ENCODE results near the gene NQO1. TPM values are rescaled to one million over a fixed set of nuclear protein-coding genes. Genes with fewer than 3 reads are reported as not detected.

NQO1 gene
- total RNA-seq, 1 experiment from 2014 or later: 519 TPM

GRCh38 chr16:69745232-69745612, 18.9 kb upstream of the NQO1 start:
- BruUV-seq (replicated peaks): no TSS peak
- Histone ChIP-seq H3K79me2 (ENCODE audit: insufficient read depth, low read length) (peaks cover 83% of the 10 kb centered on the region), H2AFZ (ENCODE audit: low read depth, low read length, poor library complexity, severe bottlenecking) (no peak overlapping the region), H3K4me3 (replicated peaks in 1 of 2; ENCODE audit: low read depth in 1 of 2, low read length in 2 of 2) (no peak overlapping the region), H4K20me1 (ENCODE audit: insufficient read depth) (no peaks in the 10 kb centered on the region), H3K4me1 (ENCODE audit: control insufficient read depth in 1 of 2, insufficient read depth in 2 of 2, low read length in 2 of 2) (no peaks in the 10 kb centered on the region), H3K9ac (ENCODE audit: low read length) (no peak overlapping the region), H3K27ac (ENCODE audit: low read depth, low read length) (no peak overlapping the region), H3K9me3 (ENCODE audit: control insufficient read depth in 1 of 2, insufficient read depth in 1 of 2, low read depth in 1 of 2, low read length in 2 of 2) (no peaks in the 10 kb centered on the region), H3K36me3 (ENCODE audit: control insufficient read depth in 1 of 2, insufficient read depth in 2 of 2, low read length in 2 of 2) (peaks cover 66 to 87% of the 10 kb centered on the region in 2 experiments), H3K27me3 (ENCODE audit: insufficient read depth, low read length) (no peaks in the 10 kb centered on the region), H3K4me2 (ENCODE audit: low read length) (no peak overlapping the region), H3K9me2 (ENCODE audit: insufficient read depth) (no peaks in the 10 kb centered on the region)
- ATAC-seq (no peak), DNase-seq (ENCODE audit: low read depth, low spot score) (no peak)
- ChIA-PET CTCF (no interaction called here), POLR2A (interaction anchor here (1.8 kb wide), 1 partner anchor 19 kb away, joined by 5 read pairs; the partner anchor contains the start of gene NQO1), RAD21 (ENCODE audit: low non-redundant PET in 1 of 2, low total read pairs in 2 of 2, uncharacterized antibody in 2 of 2, unreplicated experiment in 2 of 2) (no interaction called here)
- no peak for TF ChIP-seq ZFX (IDR thresholded peaks at IDR 0.05)
- TF ChIP-seq YY1 (IDR thresholded peaks at IDR 0.05; ENCODE audit: extremely low read depth, insufficient replicate concordance, low read depth, low read length): no peak
- TF ChIP-seq, protein P1, sequence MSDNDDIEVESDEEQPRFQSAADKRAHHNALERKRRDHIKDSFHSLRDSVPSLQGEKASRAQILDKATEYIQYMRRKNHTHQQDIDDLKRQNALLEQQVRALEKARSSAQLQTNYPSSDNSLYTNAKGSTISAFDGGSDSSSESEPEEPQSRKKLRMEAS (IDR thresholded peaks at IDR 0.05): no peak
- TF ChIP-seq TCF7L2 (IDR thresholded peaks at IDR 0.05; ENCODE audit: borderline replicate concordance, extremely low read depth, insufficient read depth, insufficient read length): no peak
- no peak for TF ChIP-seq ZNF274 (IDR thresholded peaks at IDR 0.05; ENCODE audit: low read depth, low read length)
- TF ChIP-seq FOSL1 (IDR thresholded peaks at IDR 0.05; ENCODE audit: low read depth): no peak
- TF ChIP-seq POLR2AphosphoS5 (IDR thresholded peaks at IDR 0.05; ENCODE audit: low read depth, low read length): no peak
- TF ChIP-seq SP1 (IDR thresholded peaks at IDR 0.05; ENCODE audit: low read depth): no peak
- no peak for TF ChIP-seq RAD21 (IDR thresholded peaks at IDR 0.05; ENCODE audit: low read depth)
- TF ChIP-seq, protein P2, sequence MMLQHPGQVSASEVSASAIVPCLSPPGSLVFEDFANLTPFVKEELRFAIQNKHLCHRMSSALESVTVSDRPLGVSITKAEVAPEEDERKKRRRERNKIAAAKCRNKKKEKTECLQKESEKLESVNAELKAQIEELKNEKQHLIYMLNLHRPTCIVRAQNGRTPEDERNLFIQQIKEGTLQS (IDR thresholded peaks at IDR 0.05): no peak
- TF ChIP-seq, protein P3, sequence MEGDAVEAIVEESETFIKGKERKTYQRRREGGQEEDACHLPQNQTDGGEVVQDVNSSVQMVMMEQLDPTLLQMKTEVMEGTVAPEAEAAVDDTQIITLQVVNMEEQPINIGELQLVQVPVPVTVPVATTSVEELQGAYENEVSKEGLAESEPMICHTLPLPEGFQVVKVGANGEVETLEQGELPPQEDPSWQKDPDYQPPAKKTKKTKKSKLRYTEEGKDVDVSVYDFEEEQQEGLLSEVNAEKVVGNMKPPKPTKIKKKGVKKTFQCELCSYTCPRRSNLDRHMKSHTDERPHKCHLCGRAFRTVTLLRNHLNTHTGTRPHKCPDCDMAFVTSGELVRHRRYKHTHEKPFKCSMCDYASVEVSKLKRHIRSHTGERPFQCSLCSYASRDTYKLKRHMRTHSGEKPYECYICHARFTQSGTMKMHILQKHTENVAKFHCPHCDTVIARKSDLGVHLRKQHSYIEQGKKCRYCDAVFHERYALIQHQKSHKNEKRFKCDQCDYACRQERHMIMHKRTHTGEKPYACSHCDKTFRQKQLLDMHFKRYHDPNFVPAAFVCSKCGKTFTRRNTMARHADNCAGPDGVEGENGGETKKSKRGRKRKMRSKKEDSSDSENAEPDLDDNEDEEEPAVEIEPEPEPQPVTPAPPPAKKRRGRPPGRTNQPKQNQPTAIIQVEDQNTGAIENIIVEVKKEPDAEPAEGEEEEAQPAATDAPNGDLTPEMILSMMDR (IDR thresholded peaks at IDR 0.05 in 2 of 3, conservative IDR thresholded peaks at IDR 0.05 in 1 of 3; ENCODE audit: borderline replicate concordance in 1 of 3, insufficient read depth in 1 of 3, low read depth in 2 of 3, low read length in 2 of 3): no peak
- TF ChIP-seq EZH2 (IDR thresholded peaks at IDR 0.05): no peak
- no peak for TF ChIP-seq EZH2phosphoT487 (IDR thresholded peaks at IDR 0.05; ENCODE audit: borderline replicate concordance)
- TF ChIP-seq CBX3 (IDR thresholded peaks at IDR 0.05; ENCODE audit: low read depth): no peak
- TF ChIP-seq, protein P4, sequence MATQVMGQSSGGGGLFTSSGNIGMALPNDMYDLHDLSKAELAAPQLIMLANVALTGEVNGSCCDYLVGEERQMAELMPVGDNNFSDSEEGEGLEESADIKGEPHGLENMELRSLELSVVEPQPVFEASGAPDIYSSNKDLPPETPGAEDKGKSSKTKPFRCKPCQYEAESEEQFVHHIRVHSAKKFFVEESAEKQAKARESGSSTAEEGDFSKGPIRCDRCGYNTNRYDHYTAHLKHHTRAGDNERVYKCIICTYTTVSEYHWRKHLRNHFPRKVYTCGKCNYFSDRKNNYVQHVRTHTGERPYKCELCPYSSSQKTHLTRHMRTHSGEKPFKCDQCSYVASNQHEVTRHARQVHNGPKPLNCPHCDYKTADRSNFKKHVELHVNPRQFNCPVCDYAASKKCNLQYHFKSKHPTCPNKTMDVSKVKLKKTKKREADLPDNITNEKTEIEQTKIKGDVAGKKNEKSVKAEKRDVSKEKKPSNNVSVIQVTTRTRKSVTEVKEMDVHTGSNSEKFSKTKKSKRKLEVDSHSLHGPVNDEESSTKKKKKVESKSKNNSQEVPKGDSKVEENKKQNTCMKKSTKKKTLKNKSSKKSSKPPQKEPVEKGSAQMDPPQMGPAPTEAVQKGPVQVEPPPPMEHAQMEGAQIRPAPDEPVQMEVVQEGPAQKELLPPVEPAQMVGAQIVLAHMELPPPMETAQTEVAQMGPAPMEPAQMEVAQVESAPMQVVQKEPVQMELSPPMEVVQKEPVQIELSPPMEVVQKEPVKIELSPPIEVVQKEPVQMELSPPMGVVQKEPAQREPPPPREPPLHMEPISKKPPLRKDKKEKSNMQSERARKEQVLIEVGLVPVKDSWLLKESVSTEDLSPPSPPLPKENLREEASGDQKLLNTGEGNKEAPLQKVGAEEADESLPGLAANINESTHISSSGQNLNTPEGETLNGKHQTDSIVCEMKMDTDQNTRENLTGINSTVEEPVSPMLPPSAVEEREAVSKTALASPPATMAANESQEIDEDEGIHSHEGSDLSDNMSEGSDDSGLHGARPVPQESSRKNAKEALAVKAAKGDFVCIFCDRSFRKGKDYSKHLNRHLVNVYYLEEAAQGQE (IDR thresholded peaks at IDR 0.05; ENCODE audit: low read depth): no peak
- TF ChIP-seq ELF1 (IDR thresholded peaks at IDR 0.05; ENCODE audit: borderline replicate concordance, low read depth): no peak
- intact Hi-C loops (cut with micrococcal nuclease): no loop called here
